ENCODE measurements around the gene CDC40.

GRCh38 chr6:110179406-110180227 is 610 bp upstream of the CDC40 start, which contains the start of gene WASF1:
- TF ChIP-seq CTCF (IDR thresholded peaks at IDR 0.05 in 2 of 3, conservative IDR thresholded peaks at IDR 0.05 in 1 of 3; ENCODE audit: borderline replicate concordance in 1 of 3, insufficient read depth in 1 of 3, low read depth in 2 of 3, low read length in 2 of 3) (no peak), ZNF274 (IDR thresholded peaks at IDR 0.05; ENCODE audit: low read depth, low read length) (no peak), ELF1 (IDR thresholded peaks at IDR 0.05; ENCODE audit: borderline replicate concordance, low read depth) (peak; percentile 77; the same call in 1 of the 2 replicates), POLR2A (IDR thresholded peaks at IDR 0.05; ENCODE audit: borderline replicate concordance, extremely low read depth, insufficient read depth, insufficient read length) (peak; percentile 41), REST (IDR thresholded peaks at IDR 0.05; ENCODE audit: low read depth) (no peak), YY1 (IDR thresholded peaks at IDR 0.05; ENCODE audit: extremely low read depth, insufficient replicate concordance, low read depth, low read length) (no peak), EZH2phosphoT487 (IDR thresholded peaks at IDR 0.05; ENCODE audit: borderline replicate concordance) (no peak), RAD21 (IDR thresholded peaks at IDR 0.05; ENCODE audit: low read depth) (no peak), MAX (IDR thresholded peaks at IDR 0.05) (peak; percentile 86), POLR2AphosphoS5 (IDR thresholded peaks at IDR 0.05; ENCODE audit: low read depth, low read length) (peak; percentile 80), CEBPB (IDR thresholded peaks at IDR 0.05; ENCODE audit: low read depth) (peak; percentile 92), EZH2 (IDR thresholded peaks at IDR 0.05) (no peak), SRF (IDR thresholded peaks at IDR 0.05; ENCODE audit: low read depth) (no peak), ATF3 (IDR thresholded peaks at IDR 0.05) (no peak)

Data from HCT116 (cell line).